GM23338 (cell line): Measurements from ENCODE around the gene MXRA7.

ENCODE experiments used
- EZH2 ChIP-seq: fragments of 200-600 bp; sonication (generic); IDR thresholded peaks from one replicate; pipeline ENCODE4 v1.8.0; 2017; ENCODE audit warnings: antibody characterized with exemption, mild to moderate bottlenecking, low read depth; ENCODE audit not compliant: unreplicated experiment
- EZH2phosphoT487 ChIP-seq: fragments of 200-600 bp; sonication (generic); IDR thresholded peaks from one replicate; pipeline ENCODE4 v1.8.1; 2018; ENCODE audit warnings: antibody characterized with exemption; ENCODE audit not compliant: unreplicated experiment
- TF ChIP-seq, protein P1 (sequence below), 2 experiments: fragments of 200-600 bp in 1 of 2; sonication (generic) in 1 of 2; conservative IDR thresholded peaks; 2 replicates each; pipeline versions ENCODE4 v1.5.1 to v1.6.1; 2016 to 2017; ENCODE audit warnings: antibody characterized with exemption in 2 of 2, low read depth in 2 of 2, mild to moderate bottlenecking in 2 of 2, moderate library complexity in 1 of 2

DNA sequence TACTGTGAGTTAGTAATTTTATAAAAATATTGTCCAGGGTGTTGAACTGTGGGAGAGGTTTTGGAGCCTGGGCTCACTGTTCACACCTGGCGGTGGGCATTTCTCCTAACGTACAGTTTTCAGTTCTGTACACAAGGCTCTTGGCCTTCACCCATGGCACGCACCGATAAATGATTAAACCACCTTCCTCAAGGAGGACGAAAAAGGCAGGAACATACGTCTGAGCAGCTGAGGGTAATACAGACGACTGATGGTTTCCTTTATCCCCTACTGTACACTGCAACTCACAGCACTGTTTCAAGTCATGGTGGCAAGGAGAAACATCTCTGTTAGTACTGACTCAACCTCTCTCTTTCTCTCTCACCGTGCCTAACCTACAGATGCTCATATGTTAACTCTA is 65.8 kb downstream of the MXRA7 start:
- TF ChIP-seq, protein P1, sequence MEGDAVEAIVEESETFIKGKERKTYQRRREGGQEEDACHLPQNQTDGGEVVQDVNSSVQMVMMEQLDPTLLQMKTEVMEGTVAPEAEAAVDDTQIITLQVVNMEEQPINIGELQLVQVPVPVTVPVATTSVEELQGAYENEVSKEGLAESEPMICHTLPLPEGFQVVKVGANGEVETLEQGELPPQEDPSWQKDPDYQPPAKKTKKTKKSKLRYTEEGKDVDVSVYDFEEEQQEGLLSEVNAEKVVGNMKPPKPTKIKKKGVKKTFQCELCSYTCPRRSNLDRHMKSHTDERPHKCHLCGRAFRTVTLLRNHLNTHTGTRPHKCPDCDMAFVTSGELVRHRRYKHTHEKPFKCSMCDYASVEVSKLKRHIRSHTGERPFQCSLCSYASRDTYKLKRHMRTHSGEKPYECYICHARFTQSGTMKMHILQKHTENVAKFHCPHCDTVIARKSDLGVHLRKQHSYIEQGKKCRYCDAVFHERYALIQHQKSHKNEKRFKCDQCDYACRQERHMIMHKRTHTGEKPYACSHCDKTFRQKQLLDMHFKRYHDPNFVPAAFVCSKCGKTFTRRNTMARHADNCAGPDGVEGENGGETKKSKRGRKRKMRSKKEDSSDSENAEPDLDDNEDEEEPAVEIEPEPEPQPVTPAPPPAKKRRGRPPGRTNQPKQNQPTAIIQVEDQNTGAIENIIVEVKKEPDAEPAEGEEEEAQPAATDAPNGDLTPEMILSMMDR (conservative IDR thresholded peaks at IDR 0.05; ENCODE audit: low read depth in 2 of 2), result no peak
- no peak for TF ChIP-seq EZH2phosphoT487
- no peak for TF ChIP-seq EZH2
